ENCODE measurements around the gene BICD1.

Gene BICD1

DNA sequence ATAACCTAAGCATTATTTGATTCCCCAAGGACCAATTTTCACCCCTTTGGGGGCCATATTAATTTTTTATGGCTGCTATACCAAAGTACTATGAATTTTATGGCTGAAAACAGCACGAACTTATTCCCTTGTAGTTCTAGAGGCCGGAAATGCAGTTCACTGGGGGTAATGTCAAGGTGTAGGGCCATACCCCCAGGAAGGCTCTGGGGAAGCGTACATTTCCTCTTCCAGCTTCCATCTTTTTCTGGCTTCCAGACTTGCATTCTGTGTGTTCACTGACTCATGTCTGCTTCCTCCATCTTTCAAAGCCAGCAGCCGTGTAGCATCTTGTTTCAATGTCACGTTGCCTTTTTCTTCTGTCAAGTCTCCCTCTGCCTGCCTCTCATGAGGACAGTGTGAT is 133.5 kb downstream of the BICD1 start:
- in situ Hi-C loops (cut with MboI; ENCODE audit: low sequenced_read_pairs), result no loop called here

DNA sequence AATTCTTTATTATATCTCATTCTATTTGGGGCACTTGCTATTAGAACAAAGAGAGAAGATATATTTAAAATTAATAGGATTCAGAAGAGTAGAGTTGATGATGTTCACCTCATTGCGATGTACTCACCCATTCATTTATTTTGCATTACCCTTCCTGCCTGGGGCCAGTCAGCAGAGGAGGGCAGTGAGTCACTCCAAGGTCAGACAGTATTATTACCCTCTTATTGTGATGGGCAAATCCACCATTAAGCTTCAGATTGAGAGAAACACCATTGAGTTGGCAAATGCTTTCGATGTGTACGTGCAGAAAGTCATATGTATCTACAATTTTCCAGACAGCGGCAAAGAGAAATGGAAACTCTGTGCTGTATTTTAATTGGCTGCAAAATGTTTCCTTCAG is 134.2 kb downstream of the BICD1 start:
- in situ Hi-C loops (cut with MboI; ENCODE audit: low sequenced_read_pairs), result no loop called here

GRCh38 chr12:32242641-32243040 is 136.0 kb downstream of the BICD1 start:
- in situ Hi-C loops (cut with MboI; ENCODE audit: low sequenced_read_pairs), result no loop called here

DNA sequence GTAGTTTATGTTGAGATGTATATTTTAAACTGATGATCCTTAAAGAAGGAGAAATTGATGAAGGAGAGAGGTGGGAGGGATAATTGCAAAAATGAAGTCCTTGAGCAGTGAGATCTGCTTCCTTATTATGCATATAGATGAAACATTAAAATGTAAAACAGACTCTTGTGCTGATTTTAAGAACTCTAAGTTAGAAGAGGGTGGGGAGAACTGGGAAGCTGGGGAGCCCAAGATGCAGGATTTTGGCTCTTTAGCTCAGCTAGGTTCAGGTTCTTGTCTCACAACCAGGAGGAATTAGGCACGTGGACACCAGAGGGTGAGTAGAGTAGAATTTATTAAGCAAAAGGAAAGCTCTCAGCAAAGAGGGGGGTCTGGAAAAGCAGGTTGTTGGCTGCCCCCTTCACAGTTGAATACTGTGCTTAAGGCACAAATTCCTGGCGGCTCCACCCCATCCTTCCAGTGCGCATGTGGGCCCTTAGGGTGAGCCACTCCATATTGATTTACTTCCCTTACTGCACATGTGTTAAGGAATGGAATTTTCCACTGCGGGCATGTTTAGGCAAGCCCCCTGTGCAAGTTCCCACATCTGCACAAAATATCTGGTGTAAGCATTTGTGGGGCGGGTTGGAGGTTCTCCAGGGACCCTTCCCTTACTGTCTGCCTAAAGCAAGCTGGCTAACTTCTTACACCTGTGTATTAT is 141.9 kb downstream of the BICD1 start:
- in situ Hi-C loops (cut with MboI; ENCODE audit: low sequenced_read_pairs), result no loop called here

DNA sequence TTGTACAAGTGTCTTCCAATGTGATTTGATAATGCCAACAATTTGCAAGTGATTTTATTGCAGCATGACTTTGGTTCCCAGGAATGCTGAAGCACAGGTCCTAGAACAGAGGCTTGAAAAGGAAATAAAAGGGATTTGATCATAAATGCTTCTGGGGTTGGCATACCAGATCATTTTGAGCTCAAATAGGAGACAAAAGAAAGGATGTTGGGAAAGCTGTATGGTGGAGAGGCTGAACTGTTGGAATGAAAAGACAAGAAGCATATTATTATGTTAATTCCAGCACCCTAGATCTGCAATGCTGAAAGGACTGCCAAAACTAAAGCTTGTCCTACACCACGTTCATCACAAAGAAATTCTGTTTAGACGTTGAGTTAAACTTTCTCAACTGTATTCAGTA is 143.1 kb downstream of the BICD1 start:
- in situ Hi-C loops (cut with MboI; ENCODE audit: low sequenced_read_pairs), result no loop called here

GRCh38 chr12:32252199-32253073 is 145.8 kb downstream of the BICD1 start:
- in situ Hi-C loops (cut with MboI; ENCODE audit: low sequenced_read_pairs), result no loop called here

GRCh38 chr12:32253154-32253790 is 146.6 kb downstream of the BICD1 start:
- in situ Hi-C loops (cut with MboI; ENCODE audit: low sequenced_read_pairs), result no loop called here

DNA sequence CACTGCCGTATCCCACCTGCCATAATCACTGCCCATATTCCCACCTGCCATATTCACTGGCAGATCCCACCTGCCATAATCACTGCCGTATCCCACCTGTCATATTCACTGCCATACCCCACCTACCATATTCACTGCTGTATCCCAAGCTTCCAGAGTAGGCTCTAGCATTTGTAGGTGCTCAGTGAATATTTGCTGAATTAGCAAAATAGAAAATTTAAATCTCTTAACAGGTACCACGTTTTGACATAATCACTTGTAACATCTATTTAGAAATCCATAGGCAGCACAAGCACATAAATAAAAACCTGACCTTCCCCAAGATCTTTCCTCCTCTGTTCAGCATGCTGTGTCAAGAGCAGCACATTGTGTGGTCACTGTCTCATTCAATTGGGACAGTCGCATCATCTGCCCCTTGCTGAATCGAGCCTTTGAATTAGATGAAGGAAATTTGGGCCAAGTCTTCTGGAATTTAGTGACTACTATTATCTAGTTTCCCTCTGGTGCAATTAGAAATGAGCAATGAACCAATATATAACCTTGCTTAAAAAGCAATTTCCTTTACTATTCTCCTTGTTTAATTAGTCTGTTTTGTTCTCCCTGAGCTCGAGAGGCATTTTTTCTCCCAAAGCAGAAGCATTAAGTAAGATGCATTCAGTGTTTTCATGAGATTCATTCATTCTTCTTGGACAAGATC is 147.8 kb downstream of the BICD1 start:
- in situ Hi-C loops (cut with MboI; ENCODE audit: low sequenced_read_pairs), result no loop called here

DNA sequence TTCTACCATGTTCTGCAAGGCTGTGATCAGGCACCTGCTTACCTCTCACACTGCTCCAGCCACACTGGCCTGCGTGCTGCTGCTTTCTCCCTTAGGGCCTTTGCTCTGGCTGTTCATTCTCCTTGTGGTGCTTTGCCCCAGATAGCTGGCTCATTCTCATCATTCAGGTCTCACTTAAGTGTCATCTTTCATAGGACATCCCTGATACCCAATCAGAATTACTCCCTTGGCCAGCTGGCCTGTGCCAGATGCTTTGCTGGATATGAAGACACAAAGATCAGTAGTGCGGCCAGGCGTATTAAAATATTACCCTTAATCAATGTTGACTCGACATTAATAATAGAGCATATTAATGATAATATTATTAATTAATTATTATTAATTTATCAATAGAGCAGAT is 148.9 kb downstream of the BICD1 start:
- in situ Hi-C loops (cut with MboI; ENCODE audit: low sequenced_read_pairs), result no loop called here

GRCh38 chr12:32257695-32258496 is 151.2 kb downstream of the BICD1 start:
- in situ Hi-C loops (cut with MboI; ENCODE audit: low sequenced_read_pairs), result no loop called here

- in situ Hi-C loops (cut with MboI; ENCODE audit: low sequenced_read_pairs), result no loop called here
Observed at GRCh38 chr12:32260696-32261095, 154.0 kb downstream of the BICD1 start.

- in situ Hi-C loops (cut with MboI; ENCODE audit: low sequenced_read_pairs), result no loop called here
Observed at GRCh38 chr12:32261638-32262037, 155.0 kb downstream of the BICD1 start.

GRCh38 chr12:32264961-32265360 is 158.3 kb downstream of the BICD1 start:
- in situ Hi-C loops (cut with MboI; ENCODE audit: low sequenced_read_pairs), result no loop called here

GRCh38 chr12:32265456-32265855 is 158.8 kb downstream of the BICD1 start:
- in situ Hi-C loops (cut with MboI; ENCODE audit: low sequenced_read_pairs), result no loop called here

DNA sequence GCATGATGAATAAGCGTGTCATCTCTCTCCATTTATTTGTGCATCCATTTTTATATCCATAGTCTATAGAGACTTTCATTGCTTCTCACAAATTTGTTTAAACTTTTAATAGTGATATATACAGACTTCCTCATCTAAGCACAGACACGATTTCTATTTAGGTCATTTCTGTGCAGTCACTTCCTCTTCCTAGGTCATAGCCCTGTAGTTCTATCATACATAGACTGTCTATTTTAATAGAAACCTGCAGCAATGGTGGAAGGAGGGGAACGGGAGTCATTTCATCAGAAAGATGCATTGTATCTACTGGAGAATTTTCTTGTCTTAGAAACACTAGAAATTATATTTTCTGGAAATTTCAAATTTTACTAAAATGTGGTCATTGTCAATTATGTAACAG is 159.3 kb downstream of the BICD1 start:
- in situ Hi-C loops (cut with MboI; ENCODE audit: low sequenced_read_pairs), result no loop called here

DNA sequence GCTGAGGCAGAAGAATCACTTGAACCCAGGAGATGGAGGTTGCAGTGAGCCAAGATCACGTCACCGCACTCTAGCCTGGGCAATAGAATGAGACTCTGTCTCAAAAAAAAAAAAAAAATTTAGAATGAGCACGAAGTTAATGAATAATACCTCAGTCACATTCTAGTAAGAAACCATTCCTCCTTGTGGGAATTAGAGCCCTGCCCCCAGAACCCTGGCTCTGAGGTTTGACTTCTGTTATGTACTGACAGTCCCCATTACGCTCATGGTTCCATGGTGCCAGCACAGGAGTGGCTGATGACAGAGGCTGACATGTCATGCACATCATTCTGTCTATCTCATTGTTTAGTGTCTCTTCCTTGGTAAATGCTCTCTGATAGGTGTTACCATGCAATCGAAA is 160.1 kb downstream of the BICD1 start:
- in situ Hi-C loops (cut with MboI; ENCODE audit: low sequenced_read_pairs), result no loop called here

GRCh38 chr12:32270818-32271710 is 164.4 kb downstream of the BICD1 start:
- in situ Hi-C loops (cut with MboI; ENCODE audit: low sequenced_read_pairs), result no loop called here

DNA sequence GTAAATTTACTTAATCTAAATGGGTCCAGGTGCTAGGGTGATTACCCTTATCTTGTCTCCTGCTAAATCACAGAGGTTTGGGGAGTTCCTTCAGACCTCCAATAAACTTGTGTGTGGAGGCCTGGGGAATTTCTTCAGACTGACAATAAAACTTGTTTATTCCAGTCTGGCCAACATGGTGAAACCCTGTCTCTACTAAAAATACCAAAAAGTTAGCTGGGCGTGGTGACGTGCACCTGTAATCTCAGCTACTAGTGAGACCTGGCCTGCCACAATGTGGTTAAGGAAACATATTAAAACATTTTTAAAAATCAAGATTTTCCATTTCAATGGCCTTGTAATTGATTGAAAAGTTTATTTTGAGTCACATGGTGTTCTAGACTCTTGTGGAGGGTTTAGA is 165.8 kb downstream of the BICD1 start:
- in situ Hi-C loops (cut with MboI; ENCODE audit: low sequenced_read_pairs), result no loop called here

- in situ Hi-C loops (cut with MboI; ENCODE audit: low sequenced_read_pairs), result no loop called here
Observed at GRCh38 chr12:32273063-32273522, 166.4 kb downstream of the BICD1 start.

All from hTERT RPE-1 (cell line).